GM18858 (cell line): ENCODE data around the gene SCN8A.
"Not testable (repeated sequence)": the region's sequence is repeated elsewhere in the genome, so short reads cannot be mapped to it uniquely, and the experiment has no call there.

Source experiments
- ATAC-seq: cut with Tn5 transposase; IDR thresholded peaks from one replicate; pipeline ENCODE4 v1.9.1; 2021; ENCODE audit not compliant: unreplicated experiment

SCN8A gene

GRCh38 chr12:51827925-51828818, 237.1 kb downstream of the SCN8A start:
- ATAC-seq: no peak

GRCh38 chr12:51829011-51829481, 238.0 kb downstream of the SCN8A start:
- ATAC-seq: no peak

GRCh38 chr12:51829641-51830040, 238.6 kb downstream of the SCN8A start:
- ATAC-seq: no peak

- not testable (repeated sequence) for ATAC-seq
Measured at GRCh38 chr12:51831817-51832216, 240.8 kb downstream of the SCN8A start.

- no peak for ATAC-seq
Measured at GRCh38 chr12:51832354-51833107, 241.5 kb downstream of the SCN8A start.

GRCh38 chr12:51833448-51834227, 242.6 kb downstream of the SCN8A start:
- no peak for ATAC-seq

GRCh38 chr12:51834411-51834810, 243.4 kb downstream of the SCN8A start:
- ATAC-seq: no peak

- ATAC-seq: no peak
Measured at GRCh38 chr12:51836041-51836826, 245.2 kb downstream of the SCN8A start.

- ATAC-seq: no peak
Measured at GRCh38 chr12:51836827-51837173, 245.8 kb downstream of the SCN8A start.

GRCh38 chr12:51837286-51837685, 246.3 kb downstream of the SCN8A start:
- ATAC-seq: no peak

- ATAC-seq: no peak
Measured at GRCh38 chr12:51838036-51838435, 247.0 kb downstream of the SCN8A start.

- ATAC-seq: no peak
Measured at GRCh38 chr12:51838762-51839161, 247.7 kb downstream of the SCN8A start.

- no peak for ATAC-seq
Measured at GRCh38 chr12:51839310-51839947, 248.4 kb downstream of the SCN8A start.

GRCh38 chr12:51840966-51841365, 249.9 kb downstream of the SCN8A start:
- ATAC-seq: no peak

GRCh38 chr12:51841727-51842126, 250.7 kb downstream of the SCN8A start:
- ATAC-seq: no peak

GRCh38 chr12:51844854-51845253, 253.8 kb downstream of the SCN8A start:
- ATAC-seq: no peak

GRCh38 chr12:51845482-51845881, 254.4 kb downstream of the SCN8A start:
- ATAC-seq: no peak

- ATAC-seq: no peak
Measured at GRCh38 chr12:51846271-51846691, 255.2 kb downstream of the SCN8A start.

- ATAC-seq: no peak
Measured at GRCh38 chr12:51846911-51847642, 256.0 kb downstream of the SCN8A start.
